Hepatocyte (in vitro differentiated cells): ENCODE measurements around the gene FCAMR.

Source experiments
- EZH2 ChIP-seq: fragments of 200-600 bp; sonication (generic); IDR thresholded peaks from 2 replicates; pipeline ENCODE4 v1.6.1; 2016; ENCODE audit warnings: antibody characterized with exemption, mild to moderate bottlenecking, borderline replicate concordance
- EZH2phosphoT487 ChIP-seq: fragments of 200-600 bp; sonication (generic); IDR thresholded peaks from one replicate; pipeline ENCODE4 v1.6.1; 2018; ENCODE audit warnings: antibody characterized with exemption, mild to moderate bottlenecking, low read depth, moderate library complexity; ENCODE audit not compliant: unreplicated experiment, severe bottlenecking
- TF ChIP-seq, protein P1 (sequence below): fragments of 200-600 bp; sonication (generic); IDR thresholded peaks from 2 replicates; pipeline ENCODE4 v1.5.1; 2016; ENCODE audit warnings: antibody characterized with exemption, mild to moderate bottlenecking; ENCODE audit not compliant: poor library complexity

DNA sequence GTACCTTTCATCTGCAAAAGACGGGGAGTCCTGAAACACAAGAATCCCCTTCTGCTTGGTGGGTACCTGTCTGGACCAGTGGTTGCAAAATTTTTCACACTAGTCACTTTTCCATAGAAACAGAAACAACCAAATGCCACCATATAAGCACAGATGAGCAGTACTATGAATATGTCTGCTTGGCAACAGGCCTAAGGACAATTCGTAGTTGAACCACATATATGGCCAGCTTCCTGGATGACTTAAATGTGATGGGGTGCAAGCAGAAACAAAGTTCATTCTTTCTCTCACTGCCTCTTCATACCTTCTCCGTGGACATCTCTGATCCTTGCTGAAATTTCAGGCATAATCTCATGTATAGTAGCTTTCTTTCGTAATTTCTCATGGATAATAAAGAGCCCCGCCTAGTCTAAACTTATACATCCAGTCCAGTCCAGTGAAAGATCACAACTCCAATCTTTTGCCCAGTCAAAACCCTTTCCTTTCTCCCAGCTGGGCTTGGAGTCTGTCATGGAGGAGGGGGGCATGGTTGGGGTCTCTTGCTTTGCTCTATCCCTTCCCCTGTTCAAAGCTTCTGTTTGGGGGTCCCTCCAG, 7.0 kb downstream of the FCAMR start:
- TF ChIP-seq, protein P1, sequence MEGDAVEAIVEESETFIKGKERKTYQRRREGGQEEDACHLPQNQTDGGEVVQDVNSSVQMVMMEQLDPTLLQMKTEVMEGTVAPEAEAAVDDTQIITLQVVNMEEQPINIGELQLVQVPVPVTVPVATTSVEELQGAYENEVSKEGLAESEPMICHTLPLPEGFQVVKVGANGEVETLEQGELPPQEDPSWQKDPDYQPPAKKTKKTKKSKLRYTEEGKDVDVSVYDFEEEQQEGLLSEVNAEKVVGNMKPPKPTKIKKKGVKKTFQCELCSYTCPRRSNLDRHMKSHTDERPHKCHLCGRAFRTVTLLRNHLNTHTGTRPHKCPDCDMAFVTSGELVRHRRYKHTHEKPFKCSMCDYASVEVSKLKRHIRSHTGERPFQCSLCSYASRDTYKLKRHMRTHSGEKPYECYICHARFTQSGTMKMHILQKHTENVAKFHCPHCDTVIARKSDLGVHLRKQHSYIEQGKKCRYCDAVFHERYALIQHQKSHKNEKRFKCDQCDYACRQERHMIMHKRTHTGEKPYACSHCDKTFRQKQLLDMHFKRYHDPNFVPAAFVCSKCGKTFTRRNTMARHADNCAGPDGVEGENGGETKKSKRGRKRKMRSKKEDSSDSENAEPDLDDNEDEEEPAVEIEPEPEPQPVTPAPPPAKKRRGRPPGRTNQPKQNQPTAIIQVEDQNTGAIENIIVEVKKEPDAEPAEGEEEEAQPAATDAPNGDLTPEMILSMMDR: no peak
- TF ChIP-seq EZH2 (no peak), EZH2phosphoT487 (no peak)
